Measurements from ENCODE around the gene CAMK1D.

Gene CAMK1D

GRCh38 chr10:12597176-12597575, 247.8 kb downstream of the CAMK1D start:
- no peak for DNase-seq (ENCODE audit: low read depth)

- DNase-seq (ENCODE audit: low read depth) = no peak
Observed at GRCh38 chr10:12597788-12598765, 248.7 kb downstream of the CAMK1D start.

- no peak for DNase-seq (ENCODE audit: low read depth)
Observed at GRCh38 chr10:12600652-12601051, 251.3 kb downstream of the CAMK1D start.

DNA sequence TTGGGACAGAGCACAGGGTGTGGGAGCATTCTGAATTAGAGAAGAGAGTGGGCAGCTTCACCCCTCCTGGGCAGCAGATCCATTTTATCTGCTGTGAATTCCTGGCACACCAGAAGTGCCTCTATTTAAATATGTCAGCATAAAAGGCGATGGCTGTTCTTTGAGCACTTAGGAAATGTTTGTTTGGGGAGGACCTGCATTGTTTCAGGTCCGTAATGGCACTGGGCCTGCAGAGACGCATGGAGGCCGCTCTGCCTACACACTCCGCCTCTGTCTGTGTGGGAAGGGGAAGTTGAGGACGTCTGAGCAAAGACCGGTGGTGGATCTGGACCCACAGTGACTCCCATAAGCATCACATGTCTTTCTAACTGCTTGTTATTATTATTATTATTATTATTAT, 253.2 kb downstream of the CAMK1D start:
- DNase-seq (ENCODE audit: low read depth) = no peak

DNA sequence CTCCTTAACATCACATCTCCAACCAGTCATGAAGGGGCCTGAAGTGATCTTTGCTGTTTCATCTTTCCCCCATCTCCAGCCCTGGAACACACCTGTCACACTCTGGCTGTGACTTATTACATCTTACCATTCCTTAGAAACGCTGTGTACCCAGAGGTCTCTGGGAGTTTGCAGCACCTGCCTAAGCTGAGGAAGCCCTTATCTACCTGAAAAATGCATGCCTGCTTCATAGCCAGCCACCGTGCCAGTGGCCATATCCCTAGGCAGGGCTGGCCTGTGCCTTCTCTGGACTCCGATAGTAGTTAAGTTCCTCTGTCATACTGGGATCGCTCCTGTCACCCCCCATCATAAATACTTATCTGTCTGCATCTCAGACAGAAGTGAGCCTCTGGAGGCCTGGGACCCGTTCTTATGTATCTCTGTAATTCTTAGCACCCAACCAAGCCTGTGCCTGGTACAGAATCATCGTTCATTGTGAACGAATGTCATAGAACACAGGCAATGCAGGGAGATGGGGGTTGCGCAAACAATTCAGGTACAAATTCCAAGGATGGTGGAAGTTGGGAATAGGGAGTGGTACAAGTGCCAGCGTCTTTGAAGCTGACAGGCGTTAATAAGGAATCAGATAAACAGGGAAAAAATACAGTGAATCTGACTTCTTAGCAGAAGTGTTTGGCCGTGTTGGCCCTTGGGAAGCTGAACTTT, 254.6 kb downstream of the CAMK1D start:
- DNase-seq (ENCODE audit: low read depth) = no peak

- DNase-seq (ENCODE audit: low read depth) = no peak
Observed at GRCh38 chr10:12605580-12606405, 256.4 kb downstream of the CAMK1D start.

DNA sequence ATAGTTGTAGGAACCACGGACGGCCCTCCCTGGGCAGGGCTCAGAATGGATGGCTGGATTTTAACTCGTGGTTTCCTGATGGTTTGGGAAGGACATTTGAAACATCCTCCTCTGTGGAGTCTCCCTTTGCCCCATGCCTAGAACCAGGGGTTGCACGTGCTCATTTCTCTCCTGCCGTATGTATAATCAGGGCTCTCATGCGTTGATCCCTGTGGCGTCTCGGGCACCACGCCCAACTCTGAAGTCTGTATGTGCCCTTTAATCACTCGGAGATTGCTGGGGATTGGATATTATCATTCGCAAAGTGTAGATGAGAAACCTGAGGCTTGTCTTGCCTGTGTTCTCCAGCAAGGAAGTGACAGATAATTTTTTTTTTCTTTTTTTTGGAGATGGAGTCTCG, 257.1 kb downstream of the CAMK1D start:
- DNase-seq (ENCODE audit: low read depth) = no peak

- DNase-seq (ENCODE audit: low read depth) = no peak
Observed at GRCh38 chr10:12608761-12609160, 259.4 kb downstream of the CAMK1D start.

GRCh38 chr10:12609435-12609834, 260.1 kb downstream of the CAMK1D start:
- DNase-seq (ENCODE audit: low read depth) = no peak

DNA sequence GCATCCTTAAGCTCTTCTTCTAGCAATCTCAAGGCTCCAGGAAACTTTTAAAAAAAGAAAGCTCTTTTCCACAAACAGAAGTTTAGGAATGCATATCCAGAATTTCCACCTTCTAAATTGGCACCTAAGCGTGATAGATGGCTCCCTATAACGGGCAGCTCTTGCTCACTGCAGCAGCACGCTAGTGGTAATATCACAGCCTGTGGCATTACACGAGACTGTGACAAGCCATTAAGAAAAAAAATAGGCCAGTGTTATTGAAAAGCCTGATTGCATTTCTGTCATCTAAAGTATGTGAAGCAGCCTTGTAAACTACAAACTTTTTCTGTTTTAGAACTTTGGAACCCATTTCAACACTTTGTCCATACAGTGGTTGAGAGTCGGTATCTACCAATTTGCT, 263.8 kb downstream of the CAMK1D start:
- DNase-seq (ENCODE audit: low read depth) = no peak

- DNase-seq (ENCODE audit: low read depth) = no peak
Observed at GRCh38 chr10:12614177-12614995, 265.0 kb downstream of the CAMK1D start.

- no peak for DNase-seq (ENCODE audit: low read depth)
Observed at GRCh38 chr10:12615296-12616220, 266.2 kb downstream of the CAMK1D start.

DNA sequence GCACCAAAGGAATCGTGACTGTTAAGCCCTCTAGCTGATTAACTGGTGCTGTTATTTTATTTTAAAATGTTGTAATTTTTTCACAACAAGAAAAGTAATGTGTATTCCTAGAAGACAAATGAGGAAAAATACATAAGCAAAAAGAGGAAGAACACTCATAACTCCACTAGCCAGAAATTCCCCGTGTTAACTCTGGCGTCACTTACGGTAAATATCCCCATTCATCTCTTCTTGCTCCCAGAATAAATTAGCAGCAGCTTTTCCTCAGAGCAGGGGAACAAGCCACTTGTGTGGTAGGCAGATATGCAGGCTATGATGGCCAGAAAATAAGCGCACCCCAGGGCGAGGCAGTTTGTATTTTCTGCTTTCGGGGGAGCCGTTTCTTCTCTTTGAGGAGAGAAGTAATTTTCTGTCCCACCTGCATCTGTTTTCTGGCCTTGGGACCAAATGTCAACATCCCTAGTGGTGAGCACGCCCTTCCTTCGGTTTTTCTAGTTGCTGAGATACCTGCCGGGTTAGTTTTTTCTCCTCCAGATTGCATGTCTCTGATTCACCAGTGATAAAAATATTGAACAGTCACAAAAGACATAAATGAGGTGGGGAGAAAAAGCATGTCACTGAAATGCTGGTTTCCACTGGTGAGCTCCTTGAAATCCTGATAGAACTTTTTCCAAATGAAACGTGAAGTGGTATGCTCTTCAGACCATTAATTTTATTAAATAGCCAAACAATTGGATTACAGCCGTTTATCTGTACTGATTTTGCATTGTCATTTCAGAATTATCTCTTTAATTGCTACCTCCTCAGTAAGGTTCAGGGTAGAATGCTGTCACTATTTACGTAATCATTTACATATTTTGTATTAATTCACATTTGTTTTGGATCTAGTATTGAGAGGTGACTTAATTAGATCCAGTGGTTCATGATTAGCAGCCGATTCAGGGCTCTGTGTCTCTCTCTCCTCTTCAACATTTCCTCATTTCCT, 268.1 kb downstream of the CAMK1D start:
- DNase-seq (ENCODE audit: low read depth) = no peak

- DNase-seq (ENCODE audit: low read depth) = no peak
Observed at GRCh38 chr10:12622016-12622415, 272.7 kb downstream of the CAMK1D start.

- no peak for DNase-seq (ENCODE audit: low read depth)
Observed at GRCh38 chr10:12622691-12623090, 273.3 kb downstream of the CAMK1D start.

DNA sequence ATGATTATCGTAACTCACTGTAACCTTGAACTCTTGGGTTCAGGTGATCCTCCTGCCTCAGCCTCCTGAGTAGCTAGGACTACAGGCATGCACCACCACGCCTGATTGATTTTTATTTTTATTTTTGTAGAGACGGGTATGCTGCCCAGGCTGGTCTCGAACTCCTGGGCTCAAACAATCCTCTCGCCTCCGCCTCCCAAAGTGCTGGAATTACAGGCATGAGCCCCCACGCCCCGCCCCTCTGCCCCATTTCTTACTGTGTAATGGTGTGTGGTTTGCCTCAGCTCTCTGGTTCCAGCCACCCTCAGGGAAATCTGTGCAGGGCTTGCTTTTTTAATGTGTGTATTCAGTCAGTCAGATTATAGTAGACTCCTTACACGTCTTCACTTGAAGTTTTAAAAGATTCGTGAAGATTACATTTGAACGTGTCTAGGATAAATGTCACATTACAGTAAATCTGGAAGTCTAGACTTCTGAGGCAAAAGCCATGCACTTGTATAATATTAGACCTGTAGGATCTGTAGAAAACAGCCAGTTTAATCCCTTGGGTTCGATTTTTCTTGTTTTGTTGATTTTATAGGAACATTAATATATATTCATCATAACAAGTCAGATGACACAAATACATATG, 276.2 kb downstream of the CAMK1D start:
- DNase-seq (ENCODE audit: low read depth) = no peak

GRCh38 chr10:12628153-12628552, 278.8 kb downstream of the CAMK1D start:
- DNase-seq (ENCODE audit: low read depth) = no peak

- DNase-seq (ENCODE audit: low read depth) = no peak
Observed at GRCh38 chr10:12628964-12629766, 279.8 kb downstream of the CAMK1D start.

Measured in amniotic epithelial cell (primary cell).